Ectodermal cell (in vitro differentiated cells): Measurements from ENCODE around the gene NFATC2IP.

Experiments
- H3K27ac ChIP-seq: 2 replicates; pipeline ENCODE4 v1.7.0; 2013; ENCODE audit warnings: mild to moderate bottlenecking, low read depth, low read length; ENCODE audit not compliant: insufficient read depth, poor library complexity, severe bottlenecking
- H3K27me3 ChIP-seq: 2 replicates; pipeline ENCODE4 v1.7.0; 2013; ENCODE audit warnings: mild to moderate bottlenecking, low read length; ENCODE audit not compliant: insufficient read depth, control insufficient read depth, poor library complexity, severe bottlenecking
- H3K36me3 ChIP-seq: one replicate; pipeline ENCODE4 v1.7.0; 2013; ENCODE audit warnings: low read length; ENCODE audit not compliant: control insufficient read depth, insufficient read depth
- H3K4me1 ChIP-seq: one replicate; pipeline ENCODE4 v1.7.0; 2013; ENCODE audit warnings: low read length; ENCODE audit not compliant: control insufficient read depth, insufficient read depth
- H3K4me3 ChIP-seq: 2 replicates; pipeline ENCODE4 v1.7.0; 2013; ENCODE audit warnings: low read depth, low read length, control low read depth; ENCODE audit not compliant: insufficient read depth
- H3K9me3 ChIP-seq: 2 replicates; pipeline ENCODE4 v1.7.0; 2013; ENCODE audit warnings: mild to moderate bottlenecking, low read length, moderate library complexity; ENCODE audit not compliant: control insufficient read depth
- WGBS, 2 experiments: methylation state at CpG; one replicate each; pipeline ENCODE4 v1.1.7; 2013; ENCODE audit warnings: missing lambda C conversion rate in 2 of 2; 5-methylcytosine and 5-hydroxymethylcytosine counted together

The NFATC2IP gene

GRCh38 chr16:28981517-28981916 lies 30.8 kb downstream of the NFATC2IP start:
- no peak overlapping the region for H3K27ac ChIP-seq
- 89 to 91% methylated on average over 12 of the region's 12 CpGs for WGBS, 2 experiments
- H3K36me3 ChIP-seq: peaks cover 16% of the 10 kb centered on the region
- no peaks in the 10 kb centered on the region for H3K4me1 ChIP-seq
- H3K9me3 ChIP-seq: no peaks in the 10 kb centered on the region
- no peak overlapping the region for H3K4me3 ChIP-seq
- no peaks in the 10 kb centered on the region for H3K27me3 ChIP-seq

GRCh38 chr16:28982418-28982817 lies 31.7 kb downstream of the NFATC2IP start:
- H3K4me1 ChIP-seq: no peaks in the 10 kb centered on the region
- no peaks in the 10 kb centered on the region for H3K27me3 ChIP-seq
- H3K9me3 ChIP-seq: no peaks in the 10 kb centered on the region
- WGBS, 2 experiments: 94 to 97% methylated on average over 10 of the region's 10 CpGs
- no peak overlapping the region for H3K27ac ChIP-seq
- H3K4me3 ChIP-seq: no peak overlapping the region
- peaks cover 16% of the 10 kb centered on the region for H3K36me3 ChIP-seq

GRCh38 chr16:28982949-28983348 lies 32.2 kb downstream of the NFATC2IP start:
- whole genome bisulfite sequencing, 2 experiments: 93 to 95% methylated on average over 11 of the region's 11 CpGs
- Histone ChIP-seq H3K4me1 (no peaks in the 10 kb centered on the region), H3K36me3 (peaks cover 16% of the 10 kb centered on the region), H3K27ac (no peak overlapping the region), H3K4me3 (no peak overlapping the region), H3K9me3 (no peaks in the 10 kb centered on the region), H3K27me3 (no peaks in the 10 kb centered on the region)

DNA sequence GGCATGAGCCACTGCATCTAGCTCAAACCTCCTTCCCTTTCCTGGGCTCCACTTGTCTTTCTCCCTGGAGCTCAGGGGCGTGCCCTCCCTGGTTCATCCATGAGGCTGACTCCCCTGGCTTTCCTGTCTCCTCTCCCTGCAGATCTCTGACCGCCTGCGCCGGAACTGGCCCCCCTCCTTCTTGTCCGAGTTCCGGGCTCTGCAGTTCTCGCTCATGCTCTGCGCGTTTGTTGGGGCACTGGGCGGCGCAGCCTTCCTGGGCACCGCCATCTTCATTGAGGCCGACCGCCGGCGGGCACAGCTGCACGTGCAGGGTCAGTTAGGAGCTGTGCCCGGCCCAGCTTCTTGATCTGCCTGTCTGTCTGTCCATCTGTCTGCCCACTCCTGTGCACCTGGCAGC lies 32.9 kb downstream of the NFATC2IP start:
- Histone ChIP-seq H3K4me3 (no peak overlapping the region), H3K27ac (no peak overlapping the region), H3K9me3 (no peaks in the 10 kb centered on the region), H3K27me3 (no peaks in the 10 kb centered on the region), H3K36me3 (peaks cover 16% of the 10 kb centered on the region), H3K4me1 (no peaks in the 10 kb centered on the region)
- WGBS, 2 experiments: 95% methylated on average over 18 of the region's 18 CpGs

- H3K9me3 ChIP-seq: no peaks in the 10 kb centered on the region
- H3K4me1 ChIP-seq: no peaks in the 10 kb centered on the region
- no peak overlapping the region for H3K4me3 ChIP-seq
- WGBS, 2 experiments: 93 to 94% methylated on average over 12 of the region's 12 CpGs
- H3K27ac ChIP-seq: no peak overlapping the region
- peaks cover 15% of the 10 kb centered on the region for H3K36me3 ChIP-seq
- no peaks in the 10 kb centered on the region for H3K27me3 ChIP-seq
These were observed 33.4 kb downstream of the NFATC2IP start for GRCh38 chr16:28984091-28984490.

GRCh38 chr16:28984619-28985135 lies 33.9 kb downstream of the NFATC2IP start, which contains the start of gene LAT:
LAT (plus strand) TSS chr16:28985052; CDS start chr16:28985418, 366 bp downstream.
- H3K4me3 ChIP-seq: no peak within 1 kb of the TSS
- WGBS, 2 experiments: 90 to 93% methylated on average over 24 of the region's 24 CpGs
- H3K9me3 ChIP-seq: no peaks in the 10 kb centered on the region
- H3K36me3 ChIP-seq: peaks cover 11% of the 10 kb centered on the region
- H3K27ac ChIP-seq: no peak within 1 kb of the TSS
- H3K27me3 ChIP-seq: no peaks in the 10 kb centered on the region
- no peaks in the 10 kb centered on the region for H3K4me1 ChIP-seq

GRCh38 chr16:28985211-28986041 lies 34.7 kb downstream of the NFATC2IP start:
- H3K27me3 ChIP-seq: no peaks in the 10 kb centered on the region
- H3K4me1 ChIP-seq: no peaks in the 10 kb centered on the region
- peaks cover 11% of the 10 kb centered on the region for H3K36me3 ChIP-seq
- WGBS, 2 experiments: 92 to 94% methylated on average over 19 of the region's 19 CpGs
- no peak overlapping the region for H3K27ac ChIP-seq
- no peak overlapping the region for H3K4me3 ChIP-seq
- no peaks in the 10 kb centered on the region for H3K9me3 ChIP-seq

GRCh38 chr16:28986046-28986445 lies 35.3 kb downstream of the NFATC2IP start:
- H3K36me3 ChIP-seq: peaks cover 10% of the 10 kb centered on the region
- 94 to 96% methylated on average over 9 of the region's 9 CpGs for WGBS, 2 experiments
- H3K27ac ChIP-seq: no peak overlapping the region

DNA sequence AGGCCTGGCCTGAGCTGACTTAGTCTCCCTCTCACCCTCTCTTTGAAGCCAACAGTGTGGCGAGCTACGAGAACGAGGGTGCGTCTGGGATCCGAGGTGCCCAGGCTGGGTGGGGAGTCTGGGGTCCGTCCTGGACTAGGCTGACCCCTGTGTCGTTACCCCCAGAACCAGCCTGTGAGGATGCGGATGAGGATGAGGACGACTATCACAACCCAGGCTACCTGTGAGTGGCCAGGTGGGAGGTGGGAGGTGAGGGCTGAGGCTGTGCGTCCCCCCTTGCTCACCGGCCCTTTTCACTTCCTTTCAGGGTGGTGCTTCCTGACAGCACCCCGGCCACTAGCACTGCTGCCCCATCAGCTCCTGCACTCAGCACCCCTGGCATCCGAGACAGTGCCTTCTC lies 35.8 kb downstream of the NFATC2IP start:
- Histone ChIP-seq H3K27me3 (no peaks in the 10 kb centered on the region), H3K27ac (no peak overlapping the region), H3K4me3 (no peak overlapping the region), H3K4me1 (no peaks in the 10 kb centered on the region), H3K36me3 (peaks cover 6% of the 10 kb centered on the region), H3K9me3 (no peaks in the 10 kb centered on the region)
- WGBS, 2 experiments: 92 to 97% methylated on average over 13 of the region's 13 CpGs

More at GRCh38 chr16:28986046-28986445, 35.3 kb downstream of the NFATC2IP start:
- Histone ChIP-seq H3K4me1 (no peaks in the 10 kb centered on the region), H3K27me3 (no peaks in the 10 kb centered on the region), H3K9me3 (no peaks in the 10 kb centered on the region), H3K4me3 (no peak overlapping the region)

GRCh38 chr16:28987170-28987853 lies 36.6 kb downstream of the NFATC2IP start:
- 94 to 95% methylated on average over 4 of the region's 4 CpGs for WGBS, 2 experiments
- H3K27me3 ChIP-seq: no peaks in the 10 kb centered on the region
- H3K4me3 ChIP-seq: no peak overlapping the region
- H3K27ac ChIP-seq: no peak overlapping the region
- H3K4me1 ChIP-seq: no peaks in the 10 kb centered on the region
- H3K36me3 ChIP-seq: no peaks in the 10 kb centered on the region
- no peaks in the 10 kb centered on the region for H3K9me3 ChIP-seq
